ENCODE measurements around the gene ALK. TPM values are rescaled to one million over a fixed set of nuclear protein-coding genes. Genes with fewer than 3 reads are reported as not detected.

ALK gene
- total and polyA plus RNA-seq, 4 donors = 4.2 to 16.7 (median 14.2) TPM

DNA sequence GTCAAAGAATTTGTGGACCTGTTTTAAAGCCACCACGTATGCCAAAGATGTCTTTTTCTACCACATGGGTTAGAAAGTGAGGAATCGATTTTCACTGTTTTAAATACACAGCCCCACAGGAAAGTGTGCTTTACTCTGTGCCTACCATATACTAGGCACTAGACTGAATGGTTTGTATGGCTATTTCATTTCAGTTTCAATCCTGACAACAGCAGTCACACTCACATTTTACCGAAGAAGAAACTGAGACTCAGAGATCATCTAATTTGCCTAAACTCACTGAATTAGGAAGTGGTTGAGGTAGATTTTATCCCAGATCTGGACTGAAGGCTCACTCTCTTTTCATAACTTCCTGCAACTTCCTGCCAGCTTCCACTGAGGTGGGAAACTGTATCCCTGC is 176.4 kb downstream of the ALK start:
- Histone ChIP-seq H3K4me1 (ENCODE audit: control insufficient read depth, insufficient read depth, low read length) (no peaks in the 10 kb centered on the region), H3K27ac (ENCODE audit: low read depth, low read length) (no peak overlapping the region), H3K27me3 (ENCODE audit: control insufficient read depth, insufficient read depth, low read length) (no peaks in the 10 kb centered on the region), H3K4me3 (ENCODE audit: low read depth, low read length) (no peak overlapping the region), H3K36me3 (ENCODE audit: control insufficient read depth, insufficient read depth, low read length) (no peaks in the 10 kb centered on the region), H3K9me3 (ENCODE audit: control insufficient read depth, insufficient read depth, low read length) (no peaks in the 10 kb centered on the region)
- WGBS (ENCODE audit: insufficient coverage) = no CpG with 5 or more reads among the region's 3 CpGs
- DNase-seq (ENCODE audit: low read depth in 4 of 6, low spot score in 6 of 6) = no peak

- Histone ChIP-seq H3K4me1 (ENCODE audit: control insufficient read depth, insufficient read depth, low read length) (no peaks in the 10 kb centered on the region), H3K4me3 (ENCODE audit: low read depth, low read length) (no peak overlapping the region), H3K36me3 (ENCODE audit: control insufficient read depth, insufficient read depth, low read length) (no peaks in the 10 kb centered on the region), H3K27me3 (ENCODE audit: control insufficient read depth, insufficient read depth, low read length) (no peaks in the 10 kb centered on the region), H3K27ac (ENCODE audit: low read depth, low read length) (no peak overlapping the region), H3K9me3 (ENCODE audit: control insufficient read depth, insufficient read depth, low read length) (no peaks in the 10 kb centered on the region)
- DNase-seq (ENCODE audit: low read depth in 4 of 6, low spot score in 6 of 6) = no peak
- 83% methylated on average over 3 of the region's 3 CpGs for WGBS (ENCODE audit: insufficient coverage)
These were observed 177.9 kb downstream of the ALK start for GRCh38 chr2:29743516-29743915.

DNA sequence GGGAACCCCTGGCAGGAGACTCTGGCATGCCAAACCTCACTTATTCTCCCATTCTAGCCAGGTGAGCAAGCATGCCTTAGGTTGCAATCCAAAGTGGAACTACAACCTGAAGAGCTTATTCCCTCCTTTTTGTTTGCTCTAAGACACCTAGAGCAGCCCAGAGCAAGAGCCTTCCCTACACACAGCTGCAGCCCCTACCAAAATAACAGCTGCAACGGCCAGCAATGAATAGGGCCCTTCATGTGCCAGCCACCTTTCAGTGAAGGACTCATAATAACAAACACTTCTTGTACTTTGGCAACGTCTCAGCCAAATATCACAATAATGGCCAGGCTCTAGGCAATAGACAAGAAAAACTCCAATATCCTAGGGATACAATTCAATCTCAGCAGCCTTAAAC is 178.7 kb downstream of the ALK start:
- Histone ChIP-seq H3K9me3 (ENCODE audit: control insufficient read depth, insufficient read depth, low read length) (no peaks in the 10 kb centered on the region), H3K4me1 (ENCODE audit: control insufficient read depth, insufficient read depth, low read length) (no peaks in the 10 kb centered on the region), H3K4me3 (ENCODE audit: low read depth, low read length) (no peak overlapping the region), H3K27ac (ENCODE audit: low read depth, low read length) (no peak overlapping the region), H3K27me3 (ENCODE audit: control insufficient read depth, insufficient read depth, low read length) (no peaks in the 10 kb centered on the region), H3K36me3 (ENCODE audit: control insufficient read depth, insufficient read depth, low read length) (no peaks in the 10 kb centered on the region)
- WGBS (ENCODE audit: insufficient coverage) = 41% methylated on average over 2 of the region's 2 CpGs
- DNase-seq (ENCODE audit: low read depth in 4 of 6, low spot score in 6 of 6) = no peak

DNA sequence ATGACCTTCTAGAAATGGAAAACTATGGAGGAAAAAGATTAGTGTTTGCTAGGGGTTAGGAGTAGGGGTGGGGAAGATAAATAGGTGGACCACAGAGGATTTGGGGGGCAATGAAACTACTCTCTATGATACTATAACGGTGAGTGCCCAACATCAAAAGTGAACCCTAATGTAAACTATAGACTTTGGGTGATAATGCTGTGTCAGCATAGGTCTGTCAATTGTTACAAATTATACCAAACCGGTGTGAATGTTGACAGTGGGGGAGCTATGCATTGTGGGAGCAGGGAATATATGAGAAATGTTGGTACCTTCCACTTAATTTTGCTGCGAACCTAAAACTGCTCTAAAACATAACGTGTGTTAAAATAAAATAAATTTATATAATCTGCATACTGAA is 180.3 kb downstream of the ALK start:
- DNase-seq (ENCODE audit: low read depth in 4 of 6, low spot score in 6 of 6) = no peak
- Histone ChIP-seq H3K4me1 (ENCODE audit: control insufficient read depth, insufficient read depth, low read length) (no peaks in the 10 kb centered on the region), H3K9me3 (ENCODE audit: control insufficient read depth, insufficient read depth, low read length) (no peaks in the 10 kb centered on the region), H3K36me3 (ENCODE audit: control insufficient read depth, insufficient read depth, low read length) (no peaks in the 10 kb centered on the region), H3K27ac (ENCODE audit: low read depth, low read length) (no peak overlapping the region), H3K27me3 (ENCODE audit: control insufficient read depth, insufficient read depth, low read length) (no peaks in the 10 kb centered on the region), H3K4me3 (ENCODE audit: low read depth, low read length) (no peak overlapping the region)
- no CpG with 5 or more reads among the region's 4 CpGs for WGBS (ENCODE audit: insufficient coverage)

DNA sequence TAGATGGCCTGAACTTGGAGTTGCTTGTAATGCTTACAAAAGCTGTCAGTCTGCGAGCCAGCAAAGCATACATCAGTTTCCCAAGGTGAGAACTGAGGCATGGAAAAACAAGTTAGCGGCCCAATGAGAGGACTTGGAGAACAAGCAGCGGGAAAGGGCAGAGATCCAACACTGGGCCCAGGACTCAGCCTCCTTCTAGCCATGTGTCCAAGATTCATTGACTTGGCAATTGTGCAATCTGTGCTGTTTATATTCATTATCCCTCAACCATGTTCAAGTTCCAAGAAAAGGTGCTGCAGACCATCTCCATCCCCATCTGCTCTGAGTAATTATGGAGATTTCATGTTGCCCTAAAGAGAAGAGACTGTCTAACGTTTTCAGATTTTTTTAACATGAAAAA is 187.4 kb downstream of the ALK start:
- no peaks in the 10 kb centered on the region for H3K9me3 ChIP-seq (ENCODE audit: control insufficient read depth, insufficient read depth, low read length)
- no peak overlapping the region for H3K4me3 ChIP-seq (ENCODE audit: low read depth, low read length)
- 89% methylated on average over 3 of the region's 4 CpGs for WGBS (ENCODE audit: insufficient coverage)
- H3K36me3 ChIP-seq (ENCODE audit: control insufficient read depth, insufficient read depth, low read length) = no peaks in the 10 kb centered on the region
- H3K27ac ChIP-seq (ENCODE audit: low read depth, low read length) = no peak overlapping the region
- peak in 2 of 6 donors; percentile 36 to 80 for DNase-seq (ENCODE audit: low read depth in 4 of 6, low spot score in 6 of 6)
- H3K27me3 ChIP-seq (ENCODE audit: control insufficient read depth, insufficient read depth, low read length) = no peaks in the 10 kb centered on the region
- peaks cover 3% of the 10 kb centered on the region for H3K4me1 ChIP-seq (ENCODE audit: control insufficient read depth, insufficient read depth, low read length)

DNA sequence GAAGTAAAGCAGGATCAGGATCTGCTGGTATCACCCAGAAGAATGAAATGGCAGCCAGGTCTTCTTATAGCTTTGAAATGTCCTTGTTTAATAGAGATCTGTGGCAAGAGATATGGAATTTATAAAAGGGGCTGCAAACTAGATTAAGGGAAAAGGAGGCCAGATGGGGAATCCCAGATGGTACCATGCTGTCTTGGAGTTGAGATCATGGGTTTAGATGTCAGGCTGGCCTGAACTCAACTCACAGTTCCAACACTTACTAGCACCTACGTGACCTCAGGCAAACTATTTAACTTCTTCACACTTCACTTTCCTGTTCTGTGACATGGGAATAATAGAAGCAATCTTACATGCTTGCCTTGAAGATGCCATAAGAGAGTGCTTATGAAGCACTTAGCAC is 188.2 kb downstream of the ALK start:
- no peaks in the 10 kb centered on the region for H3K9me3 ChIP-seq (ENCODE audit: control insufficient read depth, insufficient read depth, low read length)
- peaks cover 3% of the 10 kb centered on the region for H3K4me1 ChIP-seq (ENCODE audit: control insufficient read depth, insufficient read depth, low read length)
- no peak overlapping the region for H3K27ac ChIP-seq (ENCODE audit: low read depth, low read length)
- DNase-seq (ENCODE audit: low read depth in 4 of 6, low spot score in 6 of 6) = peak in 1 of 6 donors; percentile 52
- no peaks in the 10 kb centered on the region for H3K27me3 ChIP-seq (ENCODE audit: control insufficient read depth, insufficient read depth, low read length)
- H3K36me3 ChIP-seq (ENCODE audit: control insufficient read depth, insufficient read depth, low read length) = no peaks in the 10 kb centered on the region
- H3K4me3 ChIP-seq (ENCODE audit: low read depth, low read length) = no peak overlapping the region
- no CpG with 5 or more reads among the region's 1 CpG for WGBS (ENCODE audit: insufficient coverage)

DNA sequence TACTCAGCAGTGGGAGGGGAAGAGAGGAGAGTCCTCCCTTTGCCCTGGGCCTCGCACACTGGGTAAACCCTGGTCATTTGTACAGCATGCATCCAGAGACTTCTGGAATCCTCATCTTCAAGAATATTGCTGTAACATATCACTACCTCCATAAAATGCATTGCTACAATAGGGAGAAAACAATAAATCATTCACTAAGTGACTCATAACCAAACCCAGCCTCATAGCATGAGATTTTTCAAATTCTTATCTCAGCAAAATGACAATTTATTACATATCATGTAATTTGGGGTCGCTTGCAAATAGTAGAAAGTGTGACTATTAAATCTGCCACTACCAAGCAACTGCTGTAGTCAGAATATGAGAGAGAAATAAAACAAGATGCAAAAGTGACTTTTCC is 189.4 kb downstream of the ALK start:
- DNase-seq (ENCODE audit: low read depth in 4 of 6, low spot score in 6 of 6) = no peak
- H3K9me3 ChIP-seq (ENCODE audit: control insufficient read depth, insufficient read depth, low read length) = no peaks in the 10 kb centered on the region
- WGBS (ENCODE audit: insufficient coverage) = no CpG with 5 or more reads among the region's 2 CpGs
- no peaks in the 10 kb centered on the region for H3K27me3 ChIP-seq (ENCODE audit: control insufficient read depth, insufficient read depth, low read length)
- no peak overlapping the region for H3K27ac ChIP-seq (ENCODE audit: low read depth, low read length)
- peaks cover 7% of the 10 kb centered on the region for H3K4me1 ChIP-seq (ENCODE audit: control insufficient read depth, insufficient read depth, low read length)
- H3K36me3 ChIP-seq (ENCODE audit: control insufficient read depth, insufficient read depth, low read length) = no peaks in the 10 kb centered on the region
- no peak overlapping the region for H3K4me3 ChIP-seq (ENCODE audit: low read depth, low read length)

- H3K36me3 ChIP-seq (ENCODE audit: control insufficient read depth, insufficient read depth, low read length) = no peaks in the 10 kb centered on the region
- H3K4me3 ChIP-seq (ENCODE audit: low read depth, low read length) = no peak overlapping the region
- WGBS (ENCODE audit: insufficient coverage) = 82% methylated on average over 5 of the region's 7 CpGs
- H3K27ac ChIP-seq (ENCODE audit: low read depth, low read length) = no peak overlapping the region
- H3K4me1 ChIP-seq (ENCODE audit: control insufficient read depth, insufficient read depth, low read length) = peaks cover 8% of the 10 kb centered on the region
- no peak for DNase-seq (ENCODE audit: low read depth in 4 of 6, low spot score in 6 of 6)
- no peaks in the 10 kb centered on the region for H3K27me3 ChIP-seq (ENCODE audit: control insufficient read depth, insufficient read depth, low read length)
- H3K9me3 ChIP-seq (ENCODE audit: control insufficient read depth, insufficient read depth, low read length) = no peaks in the 10 kb centered on the region
These were observed 191.5 kb downstream of the ALK start for GRCh38 chr2:29729932-29730331.

DNA sequence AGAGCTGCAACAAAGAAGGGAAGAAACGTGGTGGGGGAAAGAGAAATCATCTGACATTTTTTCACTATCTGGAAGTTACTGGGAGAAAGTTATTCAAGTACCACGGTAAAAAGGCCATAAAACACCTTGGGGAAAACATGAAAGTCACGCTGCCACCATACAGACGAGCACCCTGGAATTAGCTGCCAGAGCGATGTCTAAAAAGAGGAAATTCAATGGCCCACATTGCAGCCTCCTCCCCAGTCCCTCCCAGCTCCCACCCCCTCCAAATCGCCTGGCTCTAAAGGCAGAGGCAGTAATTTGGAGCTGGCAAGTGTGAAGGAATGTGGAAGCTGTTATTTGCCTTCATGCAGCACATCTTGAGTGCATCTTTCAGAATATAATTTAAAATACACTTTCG is 192.0 kb downstream of the ALK start:
- Histone ChIP-seq H3K27ac (ENCODE audit: low read depth, low read length) (no peak overlapping the region), H3K9me3 (ENCODE audit: control insufficient read depth, insufficient read depth, low read length) (no peaks in the 10 kb centered on the region), H3K4me3 (ENCODE audit: low read depth, low read length) (no peak overlapping the region), H3K4me1 (ENCODE audit: control insufficient read depth, insufficient read depth, low read length) (peaks cover 8% of the 10 kb centered on the region), H3K27me3 (ENCODE audit: control insufficient read depth, insufficient read depth, low read length) (no peaks in the 10 kb centered on the region), H3K36me3 (ENCODE audit: control insufficient read depth, insufficient read depth, low read length) (no peaks in the 10 kb centered on the region)
- WGBS (ENCODE audit: insufficient coverage) = 63% methylated on average over 3 of the region's 7 CpGs
- DNase-seq (ENCODE audit: low read depth in 4 of 6, low spot score in 6 of 6) = peak in 1 of 6 donors; percentile 28

- 40% methylated on average over 1 of the region's 2 CpGs for WGBS (ENCODE audit: insufficient coverage)
- Histone ChIP-seq H3K36me3 (ENCODE audit: control insufficient read depth, insufficient read depth, low read length) (no peaks in the 10 kb centered on the region), H3K4me3 (ENCODE audit: low read depth, low read length) (no peak overlapping the region), H3K9me3 (ENCODE audit: control insufficient read depth, insufficient read depth, low read length) (no peaks in the 10 kb centered on the region), H3K27ac (ENCODE audit: low read depth, low read length) (no peak overlapping the region), H3K4me1 (ENCODE audit: control insufficient read depth, insufficient read depth, low read length) (peaks cover 8% of the 10 kb centered on the region), H3K27me3 (ENCODE audit: control insufficient read depth, insufficient read depth, low read length) (no peaks in the 10 kb centered on the region)
- peak in 2 of 6 donors; percentile 33 to 69 for DNase-seq (ENCODE audit: low read depth in 4 of 6, low spot score in 6 of 6)
These were observed 194.4 kb downstream of the ALK start for GRCh38 chr2:29726976-29727375.

Data from spinal cord (tissue), 10 donors.